A549 (cell line): ENCODE measurements around the gene IL20RB.
"Not testable (repeated sequence)": the region's sequence is repeated elsewhere in the genome, so short reads cannot be mapped to it uniquely, and the experiment has no call there.

Source experiments
- CHD2 ChIP-seq: fragments of 150-350 bp; IDR thresholded peaks from 2 replicates; pipeline ENCODE4 v1.6.1; 2014; ENCODE audit warnings: low read length; ENCODE audit not compliant: partially characterized antibody
- EP300 ChIP-seq, 2 experiments: fragments of >200 bp; sonication (Bioruptor Twin); formaldehyde crosslinking; IDR thresholded peaks; 2 replicates in 1 of 2; 3 replicates in 1 of 2; pipeline ENCODE4 v1.6.1; 2016 to 2017
- JUN ChIP-seq, 2 experiments: fragments of >200 bp; sonication (Bioruptor Twin); formaldehyde crosslinking; IDR thresholded peaks; 2 replicates in 1 of 2; 3 replicates in 1 of 2; pipeline ENCODE4 v1.6.1; 2016 to 2017
- MAZ ChIP-seq: fragments of 150-350 bp; IDR thresholded peaks from 2 replicates; pipeline ENCODE4 v1.6.1; 2014; ENCODE audit warnings: antibody characterized with exemption, low read depth, low read length, borderline replicate concordance
- RAD21 ChIP-seq, 2 experiments: fragments of >200 bp in 1 of 2; sonication (Bioruptor Twin) in 1 of 2; formaldehyde crosslinking in 1 of 2; IDR thresholded peaks in 1 of 2; conservative IDR thresholded peaks in 1 of 2; 2 replicates in 1 of 2; 3 replicates in 1 of 2; pipeline ENCODE4 v1.6.1; 2012 to 2018; ENCODE audit warnings: inconsistent platforms in 1 of 2
- ZFP36 ChIP-seq: fragments of 450-650 bp; IDR thresholded peaks from 2 replicates; pipeline ENCODE4 v1.6.1; 2014; ENCODE audit warnings: borderline replicate concordance; ENCODE audit not compliant: partially characterized antibody
- TF ChIP-seq, protein P1 (sequence below): fragments of >200 bp; sonication (Bioruptor Twin); formaldehyde crosslinking; IDR thresholded peaks from 3 replicates; pipeline ENCODE4 v1.5.1; 2016
- TF ChIP-seq, protein P2 (sequence below): fragments of 450-650 bp; IDR thresholded peaks from 2 replicates; pipeline ENCODE4 v1.6.1; 2014; ENCODE audit warnings: antibody characterized with exemption

DNA sequence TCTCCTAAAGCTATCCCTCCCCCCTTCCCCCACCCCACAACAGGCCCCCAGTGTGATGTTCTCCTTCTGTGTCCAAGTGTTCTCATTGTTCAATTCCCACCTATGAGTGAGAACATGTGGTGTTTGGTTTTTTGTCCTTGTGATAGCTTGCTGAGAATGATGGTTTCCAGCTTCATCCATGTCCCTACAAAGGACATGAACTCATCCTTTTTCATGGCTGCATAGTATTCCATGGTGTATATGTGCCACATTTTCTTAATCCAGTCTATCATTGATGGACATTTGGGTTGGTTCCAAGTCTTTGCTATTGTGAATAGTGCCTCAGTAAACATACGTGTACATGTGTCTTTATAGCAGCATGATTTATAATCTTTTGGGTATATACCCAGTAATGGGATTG lies 59.5 kb downstream of the IL20RB start:
- TF ChIP-seq, protein P1, sequence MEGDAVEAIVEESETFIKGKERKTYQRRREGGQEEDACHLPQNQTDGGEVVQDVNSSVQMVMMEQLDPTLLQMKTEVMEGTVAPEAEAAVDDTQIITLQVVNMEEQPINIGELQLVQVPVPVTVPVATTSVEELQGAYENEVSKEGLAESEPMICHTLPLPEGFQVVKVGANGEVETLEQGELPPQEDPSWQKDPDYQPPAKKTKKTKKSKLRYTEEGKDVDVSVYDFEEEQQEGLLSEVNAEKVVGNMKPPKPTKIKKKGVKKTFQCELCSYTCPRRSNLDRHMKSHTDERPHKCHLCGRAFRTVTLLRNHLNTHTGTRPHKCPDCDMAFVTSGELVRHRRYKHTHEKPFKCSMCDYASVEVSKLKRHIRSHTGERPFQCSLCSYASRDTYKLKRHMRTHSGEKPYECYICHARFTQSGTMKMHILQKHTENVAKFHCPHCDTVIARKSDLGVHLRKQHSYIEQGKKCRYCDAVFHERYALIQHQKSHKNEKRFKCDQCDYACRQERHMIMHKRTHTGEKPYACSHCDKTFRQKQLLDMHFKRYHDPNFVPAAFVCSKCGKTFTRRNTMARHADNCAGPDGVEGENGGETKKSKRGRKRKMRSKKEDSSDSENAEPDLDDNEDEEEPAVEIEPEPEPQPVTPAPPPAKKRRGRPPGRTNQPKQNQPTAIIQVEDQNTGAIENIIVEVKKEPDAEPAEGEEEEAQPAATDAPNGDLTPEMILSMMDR: not testable (repeated sequence)
- not testable (repeated sequence) for TF ChIP-seq ZFP36; CHD2; JUN (IDR thresholded peaks at IDR 0.05); MAZ; RAD21 (conservative IDR thresholded peaks at IDR 0.05 in 1 of 2, IDR thresholded peaks at IDR 0.05 in 1 of 2); EP300 (IDR thresholded peaks at IDR 0.05)
- TF ChIP-seq, protein P2, sequence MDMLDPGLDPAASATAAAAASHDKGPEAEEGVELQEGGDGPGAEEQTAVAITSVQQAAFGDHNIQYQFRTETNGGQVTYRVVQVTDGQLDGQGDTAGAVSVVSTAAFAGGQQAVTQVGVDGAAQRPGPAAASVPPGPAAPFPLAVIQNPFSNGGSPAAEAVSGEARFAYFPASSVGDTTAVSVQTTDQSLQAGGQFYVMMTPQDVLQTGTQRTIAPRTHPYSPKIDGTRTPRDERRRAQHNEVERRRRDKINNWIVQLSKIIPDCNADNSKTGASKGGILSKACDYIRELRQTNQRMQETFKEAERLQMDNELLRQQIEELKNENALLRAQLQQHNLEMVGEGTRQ: not testable (repeated sequence)
